NCI-H748 (cell line): Measurements from ENCODE around the gene ARFIP1.

Experiments used
- DNase-seq: peaks from one replicate; lab custom pipeline; 2025; ENCODE audit not compliant: unreplicated experiment; lab: John Stamatoyannopoulos, UW

ARFIP1 gene

GRCh38 chr4:152784490-152785350 lies 5.0 kb downstream of the ARFIP1 start:
- no peak for DNase-seq

GRCh38 chr4:152785639-152786615 lies 6.2 kb downstream of the ARFIP1 start:
- DNase-seq, result no peak

DNA sequence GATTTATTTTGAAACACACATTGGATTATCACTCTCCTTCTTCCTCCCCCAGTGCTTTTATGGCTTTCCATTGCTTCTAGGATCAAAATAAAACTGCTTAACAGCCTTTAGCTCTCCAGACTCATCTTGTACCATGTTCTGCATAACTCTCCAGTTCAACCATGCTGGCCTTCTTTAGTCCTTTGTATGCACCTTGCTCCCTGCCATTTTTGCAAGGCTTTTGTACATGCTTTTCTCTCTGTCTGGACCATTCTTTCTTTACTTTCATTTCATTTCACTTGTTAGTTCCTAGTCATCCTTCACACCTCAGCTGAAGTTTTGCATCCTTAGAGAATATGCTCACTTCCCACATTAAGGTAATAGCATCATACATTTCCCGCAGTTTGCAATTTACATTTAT lies 6.9 kb downstream of the ARFIP1 start:
- DNase-seq, result no peak

DNA sequence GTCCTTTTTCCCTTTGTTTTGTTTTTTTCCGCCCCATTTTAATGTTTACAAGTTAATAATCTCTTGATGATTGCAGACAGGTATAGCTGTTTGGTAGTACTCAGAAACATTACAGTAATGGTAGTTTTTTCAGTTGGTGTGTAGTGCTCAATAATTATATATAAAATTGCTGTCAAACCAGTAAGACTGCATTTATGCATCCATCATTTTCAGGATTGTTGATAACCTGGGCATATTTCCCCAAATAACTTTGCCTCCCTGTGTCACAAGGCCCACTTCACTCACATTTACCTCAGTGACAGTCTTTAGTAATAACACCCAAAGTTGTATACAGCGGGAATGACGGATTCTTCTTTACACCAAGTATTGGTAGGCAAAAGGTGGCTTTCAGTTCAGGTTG lies 16.1 kb downstream of the ARFIP1 start:
- DNase-seq, result no peak

DNA sequence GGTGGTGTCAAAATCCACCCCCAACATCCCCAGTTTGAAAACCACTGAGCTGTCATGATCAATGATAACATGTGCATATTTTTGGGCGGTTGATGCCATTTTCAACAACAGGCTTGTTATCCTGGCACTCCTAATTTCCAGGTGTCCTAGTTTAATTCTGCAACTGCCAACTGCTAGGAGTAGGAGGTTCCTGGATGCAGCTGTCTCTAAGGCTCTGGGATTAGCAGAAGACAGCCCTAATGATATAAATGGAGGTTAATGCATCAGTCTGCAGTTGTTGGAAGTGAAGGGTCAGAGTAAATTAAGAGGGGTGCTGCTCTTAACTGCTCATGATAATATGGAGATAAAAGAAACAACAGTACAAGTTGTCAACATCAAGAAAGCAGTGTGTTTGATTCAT lies 23.8 kb downstream of the ARFIP1 start:
- DNase-seq, result no peak

- no peak for DNase-seq
Measured at GRCh38 chr4:152805071-152805650, 25.4 kb downstream of the ARFIP1 start.

GRCh38 chr4:152805818-152806217 lies 26.1 kb downstream of the ARFIP1 start:
- DNase-seq, result no peak

- DNase-seq, result no peak
Measured at GRCh38 chr4:152806501-152807125, 26.9 kb downstream of the ARFIP1 start.

- DNase-seq, result no peak
Measured at GRCh38 chr4:152807294-152807829, 27.6 kb downstream of the ARFIP1 start.

DNA sequence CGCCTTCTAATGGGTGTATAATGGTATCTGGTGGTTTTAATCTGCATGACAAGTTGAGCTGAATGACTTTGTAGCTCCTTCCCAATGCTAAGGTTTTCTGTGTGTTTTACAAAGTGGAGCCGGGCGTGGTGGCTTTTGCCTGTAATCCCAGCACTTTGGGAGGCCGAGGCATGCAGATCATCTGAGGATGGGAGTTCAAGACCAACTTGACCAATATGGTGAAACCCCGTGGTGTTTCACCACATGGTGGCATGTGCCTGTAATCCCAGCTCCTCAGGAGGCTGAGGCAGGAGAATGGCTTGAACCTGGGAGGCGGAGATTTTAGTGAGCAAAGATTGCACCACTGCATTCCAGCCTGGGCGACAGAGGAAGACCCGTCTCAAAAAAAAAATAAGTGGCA lies 28.9 kb downstream of the ARFIP1 start:
- no peak for DNase-seq

DNA sequence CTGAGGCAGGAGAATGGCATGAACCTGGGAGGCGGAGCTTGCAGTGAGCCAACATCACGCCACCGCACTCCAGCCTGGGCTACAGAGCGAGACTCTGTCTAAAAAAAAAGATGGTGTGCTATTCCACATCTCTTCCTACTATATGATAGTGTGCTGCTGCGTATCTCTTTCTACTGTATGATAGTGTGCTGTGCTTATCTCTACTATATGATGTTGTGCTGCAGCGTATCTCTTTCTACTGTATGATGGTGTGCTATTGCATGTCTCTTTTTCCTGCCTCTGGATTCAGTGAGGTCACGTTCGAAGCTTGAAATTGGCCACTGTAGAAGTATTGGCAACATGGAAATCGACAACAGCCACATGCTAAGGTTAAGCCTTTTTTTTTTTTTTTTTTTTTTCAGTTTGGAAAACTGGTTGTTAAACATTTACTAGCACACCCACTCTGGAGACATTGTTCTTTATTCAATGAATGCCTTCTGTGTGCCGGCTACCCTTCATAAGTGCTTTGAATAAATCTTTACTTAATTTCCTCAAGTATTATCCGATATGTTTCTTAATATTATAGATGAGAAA lies 31.0 kb downstream of the ARFIP1 start:
- no peak for DNase-seq

DNA sequence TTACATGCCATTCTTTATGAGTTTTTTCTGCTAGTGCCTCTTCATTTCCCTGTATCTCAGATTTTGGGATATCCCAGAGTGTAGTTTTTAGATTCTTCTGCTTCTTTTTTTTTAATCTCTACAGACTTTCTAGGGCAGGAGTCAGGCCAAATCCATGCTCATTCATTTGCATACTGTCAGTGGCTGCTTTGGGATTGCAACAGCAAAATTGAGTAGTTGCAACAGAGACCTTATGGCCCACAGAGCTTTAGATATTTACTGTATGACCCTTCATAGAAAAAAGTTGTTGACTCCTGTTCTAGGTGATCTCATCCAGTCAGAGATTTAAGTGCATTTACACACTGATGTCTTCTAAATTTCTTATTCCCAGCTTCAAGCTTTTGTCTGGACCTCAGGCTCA lies 35.3 kb downstream of the ARFIP1 start:
- no peak for DNase-seq

DNA sequence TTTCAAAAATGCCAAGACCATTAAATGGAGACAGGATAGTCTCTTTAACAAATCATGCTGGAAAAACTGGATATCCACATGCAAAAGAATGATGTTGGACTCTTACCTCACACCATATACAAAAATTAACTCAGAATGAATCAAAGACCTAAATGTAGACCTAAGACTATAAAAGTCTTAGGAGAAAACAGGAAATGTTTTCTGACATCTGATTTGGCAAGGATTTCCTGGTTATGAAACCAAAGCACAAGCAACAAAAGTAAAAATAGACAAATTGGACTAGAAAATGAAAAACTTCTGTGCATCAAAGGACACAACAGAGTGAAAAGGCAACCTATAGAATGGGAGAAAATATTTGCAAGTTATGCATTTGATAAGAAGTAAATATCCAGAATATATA lies 37.6 kb downstream of the ARFIP1 start:
- DNase-seq, result no peak

- no peak for DNase-seq
Measured at GRCh38 chr4:152819026-152819645, 39.4 kb downstream of the ARFIP1 start.

- DNase-seq, result no peak
Measured at GRCh38 chr4:152820073-152820472, 40.3 kb downstream of the ARFIP1 start.

- DNase-seq, result no peak
Measured at GRCh38 chr4:152822323-152822722, 42.6 kb downstream of the ARFIP1 start.

GRCh38 chr4:152824561-152824960 lies 44.8 kb downstream of the ARFIP1 start:
- DNase-seq, result no peak

- no peak for DNase-seq
Measured at GRCh38 chr4:152825336-152825735, 45.6 kb downstream of the ARFIP1 start.

DNA sequence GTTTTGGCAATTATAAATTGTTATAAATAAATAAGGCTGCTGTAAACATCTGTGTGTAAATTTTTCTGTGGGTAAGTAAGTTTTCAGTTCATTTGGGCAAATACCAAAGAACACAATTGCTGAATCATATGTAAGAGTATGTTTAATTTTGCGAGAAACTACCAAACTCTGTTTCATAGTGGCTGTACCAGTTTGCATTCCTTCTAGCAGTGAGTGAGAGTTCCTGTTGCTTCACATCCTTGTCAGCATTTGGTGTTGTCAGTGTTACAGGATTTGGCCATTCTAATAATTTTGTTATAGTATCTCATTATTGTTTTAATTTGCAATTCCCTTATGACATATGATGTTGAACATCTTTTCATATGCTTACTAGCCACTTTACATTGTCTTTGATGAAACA lies 48.4 kb downstream of the ARFIP1 start:
- no peak for DNase-seq

GRCh38 chr4:152831416-152831815 lies 51.7 kb downstream of the ARFIP1 start:
- DNase-seq, result no peak
